Sigmoid colon (tissue), 4 donors: ENCODE measurements around the gene HES2.

Experiments
- EP300 ChIP-seq, 4 donors: sonication (generic); formaldehyde crosslinking; IDR thresholded peaks; one replicate each; pipeline ENCODE4 v1.6.1; 2017; ENCODE audit warnings: antibody characterized with exemption in 4 of 4
- POLR2A ChIP-seq, 2 donors: fragments of 450-650 bp; IDR thresholded peaks; one replicate each; pipeline ENCODE4 v1.6.1; 2016; ENCODE audit warnings: antibody characterized with exemption in 2 of 2, mild to moderate bottlenecking in 2 of 2, moderate library complexity in 2 of 2
- TF ChIP-seq, protein P1 (sequence below), 4 experiments: fragments of 450-650 bp in 3 of 4; fragments of 200-600 bp in 1 of 4; IDR thresholded peaks; one replicate each; pipeline ENCODE4 v1.5.1; 2016 to 2019; ENCODE audit warnings: antibody characterized with exemption in 4 of 4, mild to moderate bottlenecking in 3 of 4, moderate library complexity in 2 of 4

- TF ChIP-seq, protein P1, sequence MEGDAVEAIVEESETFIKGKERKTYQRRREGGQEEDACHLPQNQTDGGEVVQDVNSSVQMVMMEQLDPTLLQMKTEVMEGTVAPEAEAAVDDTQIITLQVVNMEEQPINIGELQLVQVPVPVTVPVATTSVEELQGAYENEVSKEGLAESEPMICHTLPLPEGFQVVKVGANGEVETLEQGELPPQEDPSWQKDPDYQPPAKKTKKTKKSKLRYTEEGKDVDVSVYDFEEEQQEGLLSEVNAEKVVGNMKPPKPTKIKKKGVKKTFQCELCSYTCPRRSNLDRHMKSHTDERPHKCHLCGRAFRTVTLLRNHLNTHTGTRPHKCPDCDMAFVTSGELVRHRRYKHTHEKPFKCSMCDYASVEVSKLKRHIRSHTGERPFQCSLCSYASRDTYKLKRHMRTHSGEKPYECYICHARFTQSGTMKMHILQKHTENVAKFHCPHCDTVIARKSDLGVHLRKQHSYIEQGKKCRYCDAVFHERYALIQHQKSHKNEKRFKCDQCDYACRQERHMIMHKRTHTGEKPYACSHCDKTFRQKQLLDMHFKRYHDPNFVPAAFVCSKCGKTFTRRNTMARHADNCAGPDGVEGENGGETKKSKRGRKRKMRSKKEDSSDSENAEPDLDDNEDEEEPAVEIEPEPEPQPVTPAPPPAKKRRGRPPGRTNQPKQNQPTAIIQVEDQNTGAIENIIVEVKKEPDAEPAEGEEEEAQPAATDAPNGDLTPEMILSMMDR (IDR thresholded peaks at IDR 0.05), result no peak
- TF ChIP-seq POLR2A (IDR thresholded peaks at IDR 0.05), result no peak
- TF ChIP-seq EP300 (IDR thresholded peaks at IDR 0.05), result no peak
Measured at GRCh38 chr1:6468729-6469461, 49.2 kb upstream of the HES2 start.
